ENCODE results near the gene C9orf85.

- peak in 3 of 4 experiments; percentile 27 to 57 (median 56) for TF ChIP-seq CTCF (IDR thresholded peaks at IDR 0.05)
- no peak for TF ChIP-seq POLR2A (IDR thresholded peaks at IDR 0.05)
- no peak for TF ChIP-seq POLR2AphosphoS5 (IDR thresholded peaks at IDR 0.05)
Measured at GRCh38 chr9:71975833-71976232, 64.4 kb downstream of the C9orf85 start.
